IMR-90 (cell line): ENCODE results near the gene CYB5A. TPM values are rescaled to one million over a fixed set of nuclear protein-coding genes. Genes with fewer than 3 reads are reported as not detected.

ENCODE experiments used
- ATAC-seq: fragments of 200-7000 bp; cut with Tn5 transposase; 2 replicates; pipeline ENCODE4 v1.9.1; 2020; ENCODE audit warnings: low read depth, mild to moderate bottlenecking, moderate library complexity
- BruUV-seq: library from RNA; stranded (reverse); fragments of 400-500 nt; replicated peaks from 2 replicates; lab custom pipeline; 2021; lab: Mats Ljungman, UMichigan
- CTCF ChIA-PET: fragments of 300-600 bp; formaldehyde crosslinking; extraction: SDS; loops from one replicate; lab custom pipeline; 2021; ENCODE audit warnings: antibody characterized with exemption; lab: Yijun Ruan, JAX
- POLR2A ChIA-PET: fragments of 300-600 bp; sonication (Branson Sonifier 250); formaldehyde crosslinking; loops from one replicate; lab custom pipeline; 2022; ENCODE audit warnings: antibody characterized with exemption; ENCODE audit not compliant: unreplicated experiment; lab: Charles Lee
- DNase-seq: peaks from one replicate; pipeline ENCODE4 v3.0.0; 2013
- H2AFZ ChIP-seq: replicated peaks from 2 replicates; pipeline ENCODE3; 2013; ENCODE audit warnings: low read length, mild to moderate bottlenecking; ENCODE audit not compliant: poor library complexity
- H2AK5ac ChIP-seq: 2 replicates; pipeline ENCODE4 v1.6.1; 2013; ENCODE audit warnings: low read depth, low read length, inconsistent platforms
- H2AK9ac ChIP-seq: replicated peaks from 2 replicates; pipeline ENCODE3; 2013; ENCODE audit warnings: mild to moderate bottlenecking, low read depth, low read length, moderate library complexity; ENCODE audit not compliant: poor library complexity
- H2BK120ac ChIP-seq: 2 replicates; pipeline ENCODE4 v1.6.1; 2013; ENCODE audit warnings: low read depth, low read length, inconsistent platforms
- H2BK15ac ChIP-seq: 3 replicates; pipeline ENCODE4 v1.6.1; 2013; ENCODE audit warnings: low read depth, low read length, inconsistent platforms
- H2BK20ac ChIP-seq: 2 replicates; pipeline ENCODE4 v1.6.1; 2013; ENCODE audit warnings: low read depth, mild to moderate bottlenecking, inconsistent platforms, low read length, moderate library complexity
- H2BK5ac ChIP-seq: 2 replicates; pipeline ENCODE4 v1.6.1; 2013; ENCODE audit warnings: mild to moderate bottlenecking, low read depth, low read length, inconsistent platforms; ENCODE audit not compliant: poor library complexity, severe bottlenecking
- H3K14ac ChIP-seq: replicated peaks from 2 replicates; pipeline ENCODE4 v1.6.1; 2013; ENCODE audit warnings: low read depth, low read length, inconsistent platforms
- H3K18ac ChIP-seq: 2 replicates; pipeline ENCODE4 v1.6.1; 2013; ENCODE audit warnings: low read depth, low read length, control low read depth
- H3K23ac ChIP-seq: 2 replicates; pipeline ENCODE4 v1.6.1; 2013; ENCODE audit warnings: low read depth, low read length, inconsistent platforms
- H3K27ac ChIP-seq: 2 replicates; pipeline ENCODE4 v1.5.1; 2013; ENCODE audit warnings: mild to moderate bottlenecking, control low read depth, low read length; ENCODE audit not compliant: insufficient read depth
- H3K27me3 ChIP-seq: 2 replicates; pipeline ENCODE4 v1.6.1; 2013; ENCODE audit warnings: low read length; ENCODE audit not compliant: control insufficient read depth, insufficient read depth
- H3K36me3 ChIP-seq: 2 replicates; pipeline ENCODE4 v1.6.1; 2013; ENCODE audit warnings: low read length, mixed read lengths; ENCODE audit not compliant: control insufficient read depth, insufficient read depth
- H3K4ac ChIP-seq: 2 replicates; pipeline ENCODE4 v1.6.1; 2013; ENCODE audit warnings: low read depth, low read length, inconsistent platforms
- H3K4me1 ChIP-seq: 2 replicates; pipeline ENCODE4 v1.6.1; 2013; ENCODE audit warnings: low read length, mixed read lengths; ENCODE audit not compliant: control insufficient read depth, insufficient read depth
- H3K4me2 ChIP-seq: 2 replicates; pipeline ENCODE4 v1.6.1; 2013; ENCODE audit warnings: low read depth, mild to moderate bottlenecking, control low read depth, low read length, moderate library complexity
- H3K4me3 ChIP-seq: 2 replicates; pipeline ENCODE4 v1.5.1; 2013; ENCODE audit warnings: low read depth, mild to moderate bottlenecking, control low read depth, low read length, moderate library complexity; ENCODE audit not compliant: insufficient read depth
- H3K56ac ChIP-seq: 2 replicates; pipeline ENCODE4 v1.6.1; 2013; ENCODE audit warnings: low read length, inconsistent platforms; ENCODE audit not compliant: insufficient read depth; ENCODE audit errors: extremely low read depth
- H3K79me1 ChIP-seq, 2 experiments: 2 replicates each; pipeline ENCODE4 v1.6.1; 2013; ENCODE audit warnings: low read length in 2 of 2, inconsistent platforms in 1 of 2, low read depth in 1 of 2
- H3K9ac ChIP-seq: 2 replicates; pipeline ENCODE4 v1.6.1; 2013; ENCODE audit warnings: low read depth, low read length, control low read depth
- H3K9me1 ChIP-seq: 2 replicates; pipeline ENCODE4 v1.6.1; 2013; ENCODE audit warnings: low read length, inconsistent platforms; ENCODE audit not compliant: insufficient read depth
- H3K9me3 ChIP-seq: 2 replicates; pipeline ENCODE4 v1.6.1; 2013; ENCODE audit warnings: low read length; ENCODE audit not compliant: control insufficient read depth, insufficient read depth
- H4K20me1 ChIP-seq: 2 replicates; pipeline ENCODE4 v1.6.1; 2013; ENCODE audit warnings: low read length, inconsistent platforms; ENCODE audit not compliant: insufficient read depth
- H4K5ac ChIP-seq: 2 replicates; pipeline ENCODE4 v1.6.1; 2013; ENCODE audit warnings: mild to moderate bottlenecking, low read depth, low read length, control low read depth
- H4K8ac ChIP-seq, 2 experiments: 2 replicates each; pipeline ENCODE4 v1.6.1; 2013; ENCODE audit warnings: low read depth in 2 of 2, low read length in 2 of 2, control low read depth in 1 of 2, inconsistent platforms in 1 of 2
- H4K91ac ChIP-seq: 2 replicates; pipeline ENCODE4 v1.6.1; 2013; ENCODE audit warnings: low read depth, low read length, inconsistent platforms; ENCODE audit not compliant: insufficient read depth
- BHLHE40 ChIP-seq: fragments of 150-350 bp; IDR thresholded peaks from 2 replicates; pipeline ENCODE4 v1.6.1; 2016; ENCODE audit warnings: mild to moderate bottlenecking, low read depth, low read length
- CEBPB ChIP-seq: IDR thresholded peaks from 2 replicates; pipeline ENCODE4 v1.6.1; 2012; ENCODE audit warnings: low read depth, low read length, improper control_type of control experiment
- CHD1 ChIP-seq: IDR thresholded peaks from 2 replicates; pipeline ENCODE4 v1.6.1; 2012; ENCODE audit warnings: low read depth, low read length, improper control_type of control experiment
- ELK1 ChIP-seq: fragments of 150-350 bp; IDR thresholded peaks from 2 replicates; pipeline ENCODE4 v1.6.1; 2016; ENCODE audit warnings: low read depth, mild to moderate bottlenecking, low read length, moderate library complexity, borderline replicate concordance
- MAZ ChIP-seq: IDR thresholded peaks from 2 replicates; pipeline ENCODE4 v1.6.1; 2012; ENCODE audit warnings: low read depth, mild to moderate bottlenecking, low read length, improper control_type of control experiment, moderate library complexity, borderline replicate concordance
- MXI1 ChIP-seq: IDR thresholded peaks from 2 replicates; pipeline ENCODE4 v1.6.1; 2012; ENCODE audit warnings: low read depth, mild to moderate bottlenecking, low read length, moderate library complexity, borderline replicate concordance
- NFE2L2 ChIP-seq: fragments of 150-350 bp; IDR thresholded peaks from 2 replicates; pipeline ENCODE4 v1.6.1; 2016; ENCODE audit warnings: low read depth, mild to moderate bottlenecking, low read length
- RAD21 ChIP-seq: IDR thresholded peaks from 2 replicates; pipeline ENCODE4 v1.6.1; 2012; ENCODE audit warnings: low read length, improper control_type of control experiment
- RCOR1 ChIP-seq: IDR thresholded peaks from 2 replicates; pipeline ENCODE4 v1.6.1; 2012; ENCODE audit warnings: mild to moderate bottlenecking, low read length, improper control_type of control experiment; ENCODE audit not compliant: insufficient replicate concordance
- SMC3 ChIP-seq: fragments of 150-350 bp; IDR thresholded peaks from 2 replicates; pipeline ENCODE4 v1.6.1; 2016; ENCODE audit warnings: low read depth, mild to moderate bottlenecking, antibody characterized with exemption, low read length, moderate library complexity
- WGBS, 2 experiments: methylation state at CpG; one replicate each; pipeline versions ENCODE4 v1.1.5 to v1.1.7; 2013; ENCODE audit warnings: missing lambda C conversion rate in 2 of 2; ENCODE audit not compliant: insufficient read length in 1 of 2; ENCODE audit errors: extremely low coverage in 2 of 2; 5-methylcytosine and 5-hydroxymethylcytosine counted together
- dilution Hi-C: fragments of 300-500 bp; cut with HindIII; formaldehyde crosslinking; loops from one replicate; pipeline ENCODE4 v1.14.3; 2018; ENCODE audit warnings: low sequenced_read_pairs; ENCODE audit not compliant: unreplicated experiment
- in situ Hi-C: fragments of 300-500 bp; cut with MboI; formaldehyde crosslinking; loops from 3 replicates; pipeline ENCODE4 v1.14.3; 2019; ENCODE audit warnings: low sequenced_read_pairs, inconsistent platforms, mixed read lengths
- intact Hi-C: fragments of 100-400 bp; cut with micrococcal nuclease; formaldehyde crosslinking; loops from 2 replicates; pipeline ENCODE4 v1.10.0; 2022
- polyA plus RNA-seq, 3 experiments: library from polyadenylated mRNA; depleted of rRNA; stranded (reverse); fragments of >200 nt; gene quantifications; 2 replicates each; pipeline ENCODE4 v1.2.3, GENCODE V29; 2012; ENCODE audit warnings: low replicate concordance in 1 of 3
- total RNA-seq: library from RNA; depleted of rRNA; stranded (reverse); fragments of >200 nt; gene quantifications from 2 replicates; pipeline ENCODE4 v1.2.3, GENCODE V29; 2012

CYB5A gene
- total and polyA plus RNA-seq, 2 of the 4 experiments (the other 2 are of a cell fraction), result 13.4 to 47.9 TPM

- TF ChIP-seq ELK1, result no peak
Measured at GRCh38 chr18:74281011-74281979, 10.5 kb downstream of the CYB5A start (continued).

- no peaks in the 10 kb centered on the region for H3K36me3 ChIP-seq
- H3K27ac ChIP-seq, result no peak overlapping the region
- no peak overlapping the region for H3K4me3 ChIP-seq
- no peaks in the 10 kb centered on the region; the same call in 1 of the 2 replicates for H4K20me1 ChIP-seq
- no peak overlapping the region for H3K4me2 ChIP-seq
- no peak overlapping the region for H2AK5ac ChIP-seq
- peaks cover 10% of the 10 kb centered on the region; the same call in 1 of the 2 replicates for H3K9me1 ChIP-seq
- in situ Hi-C loops (no loop called here), intact Hi-C loops (no loop called here), dilution Hi-C loops (no loop called here)
- no peak for TF ChIP-seq CEBPB
- TF ChIP-seq MXI1, result no peak
- TF ChIP-seq RCOR1, result no peak
- no peak for TF ChIP-seq CHD1
- no peak for TF ChIP-seq NFE2L2
- TF ChIP-seq MAZ, result no peak
- TF ChIP-seq RAD21, result no peak
- no peak for TF ChIP-seq SMC3
- no peak for TF ChIP-seq BHLHE40
- DNase-seq (no peak), ATAC-seq (no peak)
- no peaks in the 10 kb centered on the region for H3K27me3 ChIP-seq
- H3K9ac ChIP-seq, result no peak overlapping the region
- H3K18ac ChIP-seq, result no peak overlapping the region
- no TSS peak for BruUV-seq
- H4K91ac ChIP-seq, result no peak overlapping the region
- no peak overlapping the region for H2BK5ac ChIP-seq
- peaks cover 10 to 43% of the 10 kb centered on the region in 2 experiments; a peak in 3 of 4 replicates for H3K79me1 ChIP-seq
- no peak overlapping the region for H3K4ac ChIP-seq
- no peak overlapping the region for H3K23ac ChIP-seq
- no CpG with 5 or more reads among the region's 7 CpGs for WGBS, 2 experiments
- no peak overlapping the region for H4K5ac ChIP-seq
- no peaks in the 10 kb centered on the region for H3K9me3 ChIP-seq
- H3K4me1 ChIP-seq, result peaks cover 4% of the 10 kb centered on the region
- no peak overlapping the region for H4K8ac ChIP-seq
- no peak overlapping the region for H2AFZ ChIP-seq
- no peak overlapping the region for H3K14ac ChIP-seq
- POLR2A ChIA-PET, result no interaction called here
- H2AK9ac ChIP-seq, result no peak overlapping the region
- no peak overlapping the region for H3K56ac ChIP-seq
- H2BK120ac ChIP-seq, result no peak overlapping the region
- CTCF ChIA-PET, result no interaction called here
- no peak overlapping the region for H2BK15ac ChIP-seq
- H2BK20ac ChIP-seq, result no peak overlapping the region
Measured at GRCh38 chr18:74278983-74279382, 12.8 kb downstream of the CYB5A start.
